Upper lobe of right lung (tissue), 1 donor: Measurements from ENCODE around the gene SLC19A1. TPM values are rescaled to one million over a fixed set of nuclear protein-coding genes. Genes with fewer than 3 reads are reported as not detected.

Experiments used
- ATAC-seq: fragments of 200-7000 bp; cut with Tn5 transposase; one replicate; pipeline ENCODE4 v1.9.1; 2020; ENCODE audit warnings: mild to moderate bottlenecking, moderate library complexity
- DNase-seq: peaks from one replicate; pipeline ENCODE4 v3.0.0-alpha.2; 2020
- H3K27ac ChIP-seq: fragments of 200-600 bp; one replicate; pipeline ENCODE4 v1.8.0; 2022
- H3K27me3 ChIP-seq: fragments of 200-600 bp; one replicate; pipeline ENCODE4 v1.8.0; 2022; ENCODE audit warnings: mild to moderate bottlenecking
- H3K36me3 ChIP-seq: fragments of 200-600 bp; one replicate; pipeline ENCODE4 v1.8.0; 2022
- H3K4me1 ChIP-seq: fragments of 200-600 bp; one replicate; pipeline ENCODE4 v1.8.0; 2022
- H3K4me3 ChIP-seq: fragments of 200-600 bp; one replicate; pipeline ENCODE4 v1.8.0; 2022; ENCODE audit warnings: mild to moderate bottlenecking
- H3K9me3 ChIP-seq: fragments of 200-600 bp; one replicate; pipeline ENCODE4 v1.8.0; 2022
- intact Hi-C: fragments of 100-400 bp; cut with DNase I; formaldehyde crosslinking; loops from one replicate; pipeline ENCODE4 v1.11.0; 2022
- total RNA-seq: library from RNA; stranded (reverse); fragmentation: NEBNext Ultra II Directional; extraction: Animal tissue kit (Norgen Biotek cat#: 25700); gene quantifications from one replicate; pipeline ENCODE4 v1.2.1, GENCODE V29; 2021
- TF ChIP-seq, protein P1 (sequence below): fragments of 200-600 bp; IDR thresholded peaks from one replicate; pipeline ENCODE4 v1.8.0; 2022; ENCODE audit warnings: antibody characterized with exemption
- donor health status: DM: no; HTN: yes; CAD: no; lungs with severe emphysema.

The SLC19A1 gene
- total RNA-seq, 1 donor from 2014 or later = 39.3 TPM

DNA sequence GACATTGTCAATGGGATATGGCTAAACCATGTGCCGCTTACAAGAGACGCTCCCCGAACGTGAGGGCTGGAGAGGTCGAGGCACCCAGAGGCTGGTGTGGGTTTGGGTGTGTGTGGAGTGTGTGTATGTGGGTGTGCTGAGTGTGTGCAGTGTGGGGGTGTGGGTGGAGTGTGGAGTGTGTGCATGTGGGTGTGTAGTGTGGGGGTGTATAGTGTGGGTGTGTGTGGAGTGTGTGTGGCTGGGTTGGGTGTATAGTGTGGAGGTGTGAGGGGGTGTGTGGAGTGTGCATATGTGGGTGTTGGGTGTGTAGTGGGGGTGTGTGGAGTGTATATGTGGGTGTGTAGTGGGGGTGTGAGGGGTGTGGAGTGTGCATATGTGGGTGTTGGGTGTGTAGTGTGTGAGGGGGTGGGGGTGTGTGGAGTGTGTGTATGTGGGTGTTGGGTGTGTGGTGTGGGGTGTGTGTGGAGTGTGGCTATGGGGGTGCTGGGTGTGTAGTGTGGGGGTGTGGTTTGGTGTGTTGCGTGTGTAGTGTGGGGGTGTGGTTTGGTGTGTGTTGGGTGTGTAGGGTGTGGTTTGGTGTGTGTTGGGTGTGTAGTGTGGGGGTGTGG is 42.2 kb downstream of the SLC19A1 start:
- DNase-seq (peak; percentile 21), ATAC-seq (peak; percentile 10)
- Histone ChIP-seq H3K27ac (no peak overlapping the region), H3K27me3 (no peaks in the 10 kb centered on the region), H3K4me3 (no peak overlapping the region), H3K36me3 (peaks cover 15% of the 10 kb centered on the region), H3K4me1 (no peaks in the 10 kb centered on the region), H3K9me3 (no peaks in the 10 kb centered on the region)
- TF ChIP-seq, protein P1, sequence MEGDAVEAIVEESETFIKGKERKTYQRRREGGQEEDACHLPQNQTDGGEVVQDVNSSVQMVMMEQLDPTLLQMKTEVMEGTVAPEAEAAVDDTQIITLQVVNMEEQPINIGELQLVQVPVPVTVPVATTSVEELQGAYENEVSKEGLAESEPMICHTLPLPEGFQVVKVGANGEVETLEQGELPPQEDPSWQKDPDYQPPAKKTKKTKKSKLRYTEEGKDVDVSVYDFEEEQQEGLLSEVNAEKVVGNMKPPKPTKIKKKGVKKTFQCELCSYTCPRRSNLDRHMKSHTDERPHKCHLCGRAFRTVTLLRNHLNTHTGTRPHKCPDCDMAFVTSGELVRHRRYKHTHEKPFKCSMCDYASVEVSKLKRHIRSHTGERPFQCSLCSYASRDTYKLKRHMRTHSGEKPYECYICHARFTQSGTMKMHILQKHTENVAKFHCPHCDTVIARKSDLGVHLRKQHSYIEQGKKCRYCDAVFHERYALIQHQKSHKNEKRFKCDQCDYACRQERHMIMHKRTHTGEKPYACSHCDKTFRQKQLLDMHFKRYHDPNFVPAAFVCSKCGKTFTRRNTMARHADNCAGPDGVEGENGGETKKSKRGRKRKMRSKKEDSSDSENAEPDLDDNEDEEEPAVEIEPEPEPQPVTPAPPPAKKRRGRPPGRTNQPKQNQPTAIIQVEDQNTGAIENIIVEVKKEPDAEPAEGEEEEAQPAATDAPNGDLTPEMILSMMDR = no peak
- intact Hi-C loops = no loop called here

DNA sequence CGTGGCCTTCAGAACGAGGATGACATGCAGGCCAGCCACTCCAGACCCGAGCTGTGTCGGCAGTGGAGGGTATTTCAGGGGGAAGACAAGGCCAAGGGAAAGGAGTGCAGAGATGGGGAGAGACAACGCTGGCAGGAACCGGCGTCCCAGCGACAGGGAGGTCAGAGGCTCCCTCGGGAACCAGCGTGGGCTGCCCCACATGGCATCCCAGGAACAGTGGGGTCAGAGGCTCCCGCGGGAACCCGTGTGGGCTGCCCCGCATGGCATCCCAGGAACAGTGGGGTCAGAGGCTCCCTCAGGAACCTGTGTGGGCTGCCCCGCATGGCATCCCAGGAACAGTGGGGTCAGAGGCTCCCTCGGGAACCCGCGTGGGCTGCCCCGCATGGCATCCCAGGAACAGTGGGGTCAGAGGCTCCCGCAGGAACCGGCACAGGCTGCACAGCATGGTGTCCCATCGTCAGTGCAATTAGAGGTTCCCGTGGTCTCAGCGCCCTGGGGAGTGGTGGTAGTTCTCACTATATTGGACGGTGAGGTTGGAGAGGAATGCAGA is 43.0 kb downstream of the SLC19A1 start:
- no peaks in the 10 kb centered on the region for H3K9me3 ChIP-seq
- ATAC-seq (no peak), DNase-seq (peak; percentile 45)
- no peak overlapping the region for H3K27ac ChIP-seq
- no peak overlapping the region for H3K4me3 ChIP-seq
- H3K4me1 ChIP-seq = no peaks in the 10 kb centered on the region
- no peaks in the 10 kb centered on the region for H3K27me3 ChIP-seq
- H3K36me3 ChIP-seq = peaks cover 15% of the 10 kb centered on the region
- intact Hi-C loops = no loop called here
- TF ChIP-seq, protein P1 = no peak

DNA sequence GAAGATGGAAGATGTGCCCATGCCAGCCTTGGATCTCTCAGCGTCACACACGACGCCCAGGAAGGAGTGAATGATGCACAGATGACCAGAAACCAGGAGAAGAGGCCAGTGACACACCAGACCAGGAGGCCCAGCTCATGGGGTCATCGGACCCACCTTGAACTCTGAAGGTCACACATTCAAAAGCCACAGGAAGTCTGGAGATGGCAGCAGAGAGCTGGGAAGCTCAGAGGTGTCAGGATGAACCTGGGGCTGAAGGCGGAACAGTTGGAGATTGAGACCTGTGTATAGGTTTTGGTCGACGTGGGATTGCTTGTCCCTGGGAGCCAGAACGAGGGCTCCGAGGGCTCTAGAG is 43.6 kb downstream of the SLC19A1 start:
- no peak overlapping the region for H3K27ac ChIP-seq
- ATAC-seq = no peak
- peak; percentile 6 for DNase-seq

DNA sequence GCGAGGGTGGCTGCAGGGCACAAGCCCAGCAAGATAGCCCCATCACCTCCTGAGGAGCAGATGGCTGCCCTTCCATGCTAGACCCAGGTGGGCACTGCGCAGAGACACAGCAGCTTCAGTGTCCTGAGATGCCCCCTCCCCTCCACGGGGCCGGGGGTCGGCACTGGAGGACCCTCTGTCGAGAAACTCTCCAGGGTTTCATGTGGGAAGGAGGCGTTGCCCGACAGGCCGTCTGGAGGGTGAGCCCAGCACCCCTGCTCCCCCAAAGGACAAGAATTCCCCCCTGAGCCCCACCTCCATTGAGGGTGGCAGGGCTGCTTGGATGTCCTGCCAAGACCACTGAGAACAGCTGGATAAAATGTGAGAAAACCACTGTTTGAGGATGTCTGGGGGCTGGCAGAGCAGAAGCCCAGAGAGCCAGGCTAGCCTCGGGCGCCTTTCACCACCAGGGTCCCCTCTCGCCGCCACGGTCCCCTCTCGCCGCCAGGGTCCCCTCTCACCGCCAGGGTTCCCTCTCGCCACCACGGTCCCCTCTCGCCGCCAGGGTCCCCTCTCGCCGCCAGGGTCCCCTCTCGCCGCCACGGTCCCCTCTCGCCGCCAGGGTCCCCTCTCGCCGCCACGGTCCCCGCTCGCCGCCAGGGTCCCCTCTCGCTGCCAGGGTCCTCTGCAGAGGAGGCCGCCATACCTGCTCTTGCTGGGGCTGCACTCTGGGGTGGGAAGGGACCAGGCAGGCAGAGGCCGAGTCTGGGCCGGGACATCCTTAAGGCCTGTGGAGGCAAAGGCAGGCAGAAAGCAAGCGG is 44.2 kb downstream of the SLC19A1 start:
- Histone ChIP-seq H3K36me3 (peaks cover 15% of the 10 kb centered on the region), H3K27ac (no peak overlapping the region), H3K9me3 (no peaks in the 10 kb centered on the region), H3K27me3 (no peaks in the 10 kb centered on the region), H3K4me1 (no peaks in the 10 kb centered on the region), H3K4me3 (no peak overlapping the region)
- TF ChIP-seq, protein P1 = no peak
- peak; percentile 51 for DNase-seq
- ATAC-seq = no peak
- intact Hi-C loops = no loop called here

More for the DNA sequence above, 43.6 kb downstream of the SLC19A1 start:
- H3K4me3 ChIP-seq = no peak overlapping the region
- H3K27me3 ChIP-seq = no peaks in the 10 kb centered on the region
- H3K9me3 ChIP-seq = no peaks in the 10 kb centered on the region
- H3K36me3 ChIP-seq = peaks cover 15% of the 10 kb centered on the region
- no peaks in the 10 kb centered on the region for H3K4me1 ChIP-seq
- intact Hi-C loops = no loop called here
- TF ChIP-seq, protein P1 = no peak

DNA sequence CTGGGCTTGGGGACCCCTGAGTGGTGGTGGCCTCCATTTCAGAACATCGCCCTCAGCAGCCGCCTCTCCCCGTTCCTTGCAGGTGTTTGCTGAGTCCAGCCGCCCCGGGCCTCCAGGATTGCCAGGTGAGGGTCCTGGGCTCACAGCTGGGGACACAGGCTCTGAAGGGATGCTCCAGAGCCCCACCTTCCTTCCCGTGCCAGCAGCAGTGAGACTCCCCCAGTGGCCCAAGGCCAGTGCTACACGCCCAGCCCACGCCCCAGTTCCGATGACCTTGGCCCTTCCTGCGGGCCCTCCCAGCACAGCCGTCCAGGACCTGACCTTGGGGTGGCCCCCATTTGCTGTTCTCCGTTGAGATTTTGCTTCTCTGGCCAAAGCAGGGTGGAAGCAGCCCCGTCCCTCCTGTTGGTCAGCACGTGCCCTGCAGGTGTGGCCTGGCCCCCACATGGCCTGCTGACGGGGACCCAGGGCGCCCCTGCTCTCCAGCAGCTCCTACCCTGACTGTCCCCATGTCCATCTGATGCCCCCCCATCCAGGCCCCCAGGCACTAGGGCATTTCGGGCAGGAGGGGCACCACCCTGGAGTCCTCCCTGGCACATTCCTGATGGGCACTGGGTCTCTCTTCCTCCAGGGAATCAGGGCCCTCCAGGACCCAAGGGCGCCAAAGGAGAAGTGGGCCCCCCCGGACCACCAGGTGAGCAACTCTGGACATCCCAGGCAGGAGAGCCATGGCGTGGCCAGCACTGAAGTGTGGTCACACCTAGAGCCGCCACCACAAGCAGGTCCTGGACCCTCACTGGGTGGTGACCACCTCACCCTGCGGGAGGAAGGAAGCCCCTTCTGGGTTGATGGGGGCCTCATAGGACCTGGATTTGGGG is 45.0 kb downstream of the SLC19A1 start:
- no peak overlapping the region for H3K27ac ChIP-seq
- H3K9me3 ChIP-seq = no peaks in the 10 kb centered on the region
- ATAC-seq (no peak), DNase-seq (peak; percentile 61)
- TF ChIP-seq, protein P1 = no peak
- H3K4me1 ChIP-seq = no peaks in the 10 kb centered on the region
- peaks cover 15% of the 10 kb centered on the region for H3K36me3 ChIP-seq
- intact Hi-C loops = no loop called here
- no peak overlapping the region for H3K4me3 ChIP-seq
- no peaks in the 10 kb centered on the region for H3K27me3 ChIP-seq
